Tibial nerve (tissue), 4 donors: Measurements from ENCODE around the gene CTNND1. TPM values are rescaled to one million over a fixed set of nuclear protein-coding genes. Genes with fewer than 3 reads are reported as not detected.

ENCODE experiments used
- DNase-seq, 2 donors: peaks; one replicate each; pipeline ENCODE4 v3.0.0-alpha.2; 2019; ENCODE audit warnings: low spot score in 2 of 2
- H3K27ac ChIP-seq, 4 donors: fragments of 200-600 bp; sonication (generic) in 3 of 4; one replicate each; pipeline ENCODE4 v1.5.1; 2017 to 2019; ENCODE audit warnings: mild to moderate bottlenecking in 1 of 4
- H3K27me3 ChIP-seq, 2 donors: fragments of 200-600 bp; sonication (generic) in 1 of 2; one replicate each; pipeline versions ENCODE4 v1.5.1 to v1.6.0; 2017 to 2019
- H3K36me3 ChIP-seq, 3 donors: fragments of 200-600 bp; sonication (generic); one replicate each; pipeline ENCODE4 v1.5.1; 2018 to 2019
- H3K4me1 ChIP-seq, 4 donors: fragments of 200-600 bp; sonication (generic) in 3 of 4; one replicate each; pipeline ENCODE4 v1.5.1; 2017 to 2019
- H3K4me3 ChIP-seq, 4 donors: fragments of 200-600 bp; sonication (generic) in 3 of 4; one replicate each; pipeline ENCODE4 v1.5.1; 2017 to 2019; ENCODE audit warnings: mild to moderate bottlenecking in 1 of 4, moderate library complexity in 1 of 4
- H3K9me3 ChIP-seq, 4 donors: fragments of 200-600 bp; sonication (generic) in 3 of 4; one replicate each; pipeline ENCODE4 v1.5.1; 2017 to 2019
- CTCF ChIP-seq, 5 experiments: fragments of 200-600 bp in 3 of 5; fragments of 450-650 bp in 2 of 5; sonication (generic) in 3 of 5; IDR thresholded peaks; one replicate each; pipeline ENCODE4 v1.5.1; 2016 to 2019; ENCODE audit warnings: antibody characterized with exemption in 5 of 5, mild to moderate bottlenecking in 3 of 5, moderate library complexity in 2 of 5
- EP300 ChIP-seq, 2 donors: sonication (generic); formaldehyde crosslinking; IDR thresholded peaks; one replicate each; pipeline ENCODE4 v1.6.1; 2017; ENCODE audit warnings: antibody characterized with exemption in 2 of 2, mild to moderate bottlenecking in 1 of 2
- POLR2A ChIP-seq, 2 donors: fragments of 450-650 bp; IDR thresholded peaks; one replicate each; pipeline ENCODE4 v1.6.1; 2017; ENCODE audit warnings: antibody characterized with exemption in 2 of 2, mild to moderate bottlenecking in 2 of 2, moderate library complexity in 2 of 2
- WGBS, 2 donors: methylation state at CpG; one replicate each; pipeline ENCODE4 v1.1.5; 2018; 5-methylcytosine and 5-hydroxymethylcytosine counted together
- total RNA-seq, 4 donors: library from RNA; depleted of rRNA; stranded (reverse); fragments of >200 nt; gene quantifications; one replicate each; pipeline ENCODE4 v1.1.0, GENCODE V29; 2016

CTNND1 gene
- total RNA-seq, 4 donors from 2014 or later, result 104 to 128 (median 124) TPM

- H3K4me1 ChIP-seq, result peaks cover 0 to 20% (median 0%) of the 10 kb centered on the region in 4 donors
- WGBS, 2 donors, result 47 to 51% methylated on average over 6 of the region's 6 CpGs
- peaks cover 13 to 100% (median 28%) of the 10 kb centered on the region in 3 donors for H3K36me3 ChIP-seq
- TF ChIP-seq EP300 (IDR thresholded peaks at IDR 0.05) (peak; percentile 31 to 50), CTCF (IDR thresholded peaks at IDR 0.05) (no peak)
- no peak overlapping the region for H3K4me3 ChIP-seq
- no peaks in the 10 kb centered on the region for H3K9me3 ChIP-seq
- no peak for DNase-seq
- peak overlapping the region; percentile 9 to 77 (median 52) for H3K27ac ChIP-seq
- no peaks in the 10 kb centered on the region for H3K27me3 ChIP-seq
These were observed 51.0 kb downstream of the CTNND1 start for GRCh38 chr11:57812634-57813033.

GRCh38 chr11:57815476-57815875 lies 53.9 kb downstream of the CTNND1 start:
- Histone ChIP-seq H3K27me3 (no peaks in the 10 kb centered on the region), H3K27ac (peak overlapping the region in 1 of 4 donors; percentile 11), H3K9me3 (no peaks in the 10 kb centered on the region), H3K36me3 (peaks cover 8 to 85% (median 8%) of the 10 kb centered on the region in 3 donors), H3K4me1 (peaks cover 0 to 20% (median 0%) of the 10 kb centered on the region in 4 donors), H3K4me3 (no peak overlapping the region)
- TF ChIP-seq CTCF (IDR thresholded peaks at IDR 0.05), result no peak
- no peak for TF ChIP-seq EP300 (IDR thresholded peaks at IDR 0.05)
- no peak for TF ChIP-seq POLR2A (IDR thresholded peaks at IDR 0.05)
- 81 to 86% methylated on average over 2 of the region's 2 CpGs for WGBS, 2 donors
- DNase-seq, result no peak

- H3K36me3 ChIP-seq, result peaks cover 6 to 81% (median 8%) of the 10 kb centered on the region in 3 donors
- WGBS, 2 donors, result 79 to 90% methylated on average over 5 of the region's 5 CpGs
- TF ChIP-seq POLR2A (IDR thresholded peaks at IDR 0.05) (no peak), CTCF (IDR thresholded peaks at IDR 0.05) (no peak), EP300 (IDR thresholded peaks at IDR 0.05) (no peak)
These were observed 54.3 kb downstream of the CTNND1 start for GRCh38 chr11:57815877-57816276.

GRCh38 chr11:57818812-57819211 lies 57.2 kb downstream of the CTNND1 start:
- H3K9me3 ChIP-seq, result no peaks in the 10 kb centered on the region
- no peak overlapping the region for H3K4me3 ChIP-seq
- H3K27me3 ChIP-seq, result no peaks in the 10 kb centered on the region
- 95 to 97% methylated on average over 1 of the region's 1 CpG for WGBS, 2 donors
- H3K4me1 ChIP-seq, result peaks cover 0 to 1% (median 0%) of the 10 kb centered on the region in 4 donors
- H3K27ac ChIP-seq, result no peak overlapping the region
- no peak for DNase-seq
- TF ChIP-seq EP300 (IDR thresholded peaks at IDR 0.05) (no peak), CTCF (IDR thresholded peaks at IDR 0.05) (no peak), POLR2A (IDR thresholded peaks at IDR 0.05) (no peak)
- H3K36me3 ChIP-seq, result peaks cover 0 to 51% (median 2%) of the 10 kb centered on the region in 3 donors

More at GRCh38 chr11:57815877-57816276, 54.3 kb downstream of the CTNND1 start:
- Histone ChIP-seq H3K4me3 (no peak overlapping the region), H3K27me3 (no peaks in the 10 kb centered on the region), H3K9me3 (no peaks in the 10 kb centered on the region), H3K4me1 (peaks cover 0 to 20% (median 0%) of the 10 kb centered on the region in 4 donors), H3K27ac (peak overlapping the region in 1 of 4 donors; percentile 11)
- no peak for DNase-seq

GRCh38 chr11:57819252-57819979 lies 57.8 kb downstream of the CTNND1 start:
- Histone ChIP-seq H3K36me3 (peaks cover 0 to 45% (median 2%) of the 10 kb centered on the region in 3 donors), H3K4me3 (no peak overlapping the region), H3K9me3 (no peaks in the 10 kb centered on the region), H3K4me1 (no peaks in the 10 kb centered on the region), H3K27ac (no peak overlapping the region), H3K27me3 (no peaks in the 10 kb centered on the region)
- no peak for TF ChIP-seq CTCF (IDR thresholded peaks at IDR 0.05)
- TF ChIP-seq EP300 (IDR thresholded peaks at IDR 0.05), result no peak
- TF ChIP-seq POLR2A (IDR thresholded peaks at IDR 0.05), result no peak
- DNase-seq, result no peak
- 83 to 90% methylated on average over 7 of the region's 7 CpGs for WGBS, 2 donors
